SK-MEL-5 (cell line): ENCODE measurements around the gene GALNT8. TPM values are rescaled to one million over a fixed set of nuclear protein-coding genes. Genes with fewer than 3 reads are reported as not detected.

ENCODE experiments used
- DNase-seq: peaks from one replicate; pipeline ENCODE4 v3.0.0-alpha.2; 2016; ENCODE audit warnings: low read depth, low spot score
- in situ Hi-C: cut with HindIII; loops from 2 replicates; pipeline ENCODE4 v1.10.0; 2016; ENCODE audit warnings: low sequenced_read_pairs, high pct_unique_total_duplicates, low pct_unique_long_range_greater_than_20kb
- total RNA-seq: library from RNA; depleted of rRNA; stranded (reverse); fragments of >200 nt; shearing (Covaris generic); gene quantifications from 2 replicates; pipeline ENCODE4 v1.2.3, GENCODE V29; 2014; rRNA removed

The GALNT8 gene
- total RNA-seq, 1 experiment from 2014 or later: not detected

- in situ Hi-C loops: no loop called here
- DNase-seq: no peak
Measured at GRCh38 chr12:4813741-4814140, 93.5 kb downstream of the GALNT8 start.

- in situ Hi-C loops: no loop called here
- DNase-seq: no peak
Measured at GRCh38 chr12:4814485-4814884, 94.3 kb downstream of the GALNT8 start.

DNA sequence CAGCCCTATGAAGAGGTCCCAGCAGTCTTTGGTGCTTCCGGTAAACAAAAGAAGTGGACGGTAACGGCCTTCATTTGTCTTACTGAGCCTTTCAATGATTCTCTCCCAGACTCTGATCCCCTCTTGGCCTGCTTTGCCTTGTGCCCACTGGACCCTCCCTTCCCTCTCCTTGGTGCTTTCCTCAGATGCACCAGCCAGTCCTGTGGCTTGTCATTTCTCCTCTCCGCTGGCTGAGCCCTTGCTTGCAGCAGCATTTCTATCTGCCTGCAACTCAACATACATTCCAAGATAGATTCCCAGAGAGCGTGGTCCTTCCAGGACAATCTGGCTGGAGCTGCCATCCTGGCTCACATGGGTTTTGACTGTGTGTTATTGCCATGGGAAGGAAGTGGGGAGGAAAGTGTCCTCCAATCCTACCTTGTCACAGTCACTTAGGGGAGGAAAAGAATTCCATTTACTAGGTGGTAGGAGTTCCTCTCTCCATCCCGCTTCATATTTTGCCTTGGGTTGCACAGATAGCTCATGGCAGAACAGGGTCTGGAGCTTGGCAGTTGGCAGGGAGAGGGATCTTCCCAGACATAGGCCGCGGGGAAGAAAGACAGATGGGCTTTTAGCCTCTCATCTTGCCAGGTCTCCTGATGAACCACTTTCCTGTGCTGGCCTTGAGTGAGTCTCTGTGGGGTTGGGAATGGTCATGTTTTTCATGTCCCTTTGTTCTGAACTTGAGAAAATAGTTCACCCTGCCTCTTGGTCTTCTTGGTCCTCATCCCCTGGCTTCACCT is 96.7 kb downstream of the GALNT8 start:
- in situ Hi-C loops: no loop called here
- DNase-seq: no peak

DNA sequence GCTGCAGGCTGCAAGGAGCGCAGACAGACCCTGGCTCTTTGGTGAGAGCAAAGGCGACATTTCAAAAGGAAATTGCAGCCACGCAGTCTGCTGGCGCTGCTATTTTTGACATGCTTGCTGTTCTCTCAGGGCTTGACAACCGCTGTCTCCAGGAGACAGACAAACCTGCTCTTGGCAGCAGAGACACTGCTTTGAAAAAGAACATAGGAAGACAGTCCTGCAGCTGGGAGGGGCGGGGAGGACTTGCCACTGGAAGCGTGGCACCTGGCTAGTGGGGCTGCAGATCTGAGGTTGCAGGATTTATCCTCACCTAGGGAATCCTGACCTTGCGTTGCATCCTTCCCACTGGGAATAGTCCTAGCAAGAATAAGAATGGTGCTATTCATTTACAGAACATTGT is 97.7 kb downstream of the GALNT8 start:
- in situ Hi-C loops: no loop called here
- no peak for DNase-seq

GRCh38 chr12:4819654-4820053 is 99.5 kb downstream of the GALNT8 start:
- DNase-seq: no peak
- in situ Hi-C loops: no loop called here

- no peak for DNase-seq
- in situ Hi-C loops: no loop called here
Measured at GRCh38 chr12:4820971-4821370, 100.8 kb downstream of the GALNT8 start.

Other genes with a start within 250 kb of the GALNT8 start
- gene RAD51AP1, start 181.5 kb upstream of the GALNT8 start, total RNA-seq: 17.8 and 25.8 TPM in 2 replicates
- 61.5 and 72.2 TPM in 2 replicates for gene DYRK4, start 158.2 kb upstream of the GALNT8 start, total RNA-seq
- 0.75 and 0.79 TPM in 2 replicates for gene AKAP3, start 71.3 kb upstream of the GALNT8 start, total RNA-seq
- 174 and 189 TPM in 2 replicates for gene NDUFA9, start 71.3 kb upstream of the GALNT8 start, total RNA-seq
- not detected in 2 replicates for gene KCNA1, start 189.5 kb downstream of the GALNT8 start, total RNA-seq